Epidermal melanocyte (primary cell): Measurements from ENCODE around the gene C1QTNF12.

Source experiments
- DNase-seq: peaks from one replicate; pipeline ENCODE4 v3.0.0; 2011; ENCODE audit warnings: low spot score; ENCODE audit not compliant: insufficient read length

The C1QTNF12 gene

DNA sequence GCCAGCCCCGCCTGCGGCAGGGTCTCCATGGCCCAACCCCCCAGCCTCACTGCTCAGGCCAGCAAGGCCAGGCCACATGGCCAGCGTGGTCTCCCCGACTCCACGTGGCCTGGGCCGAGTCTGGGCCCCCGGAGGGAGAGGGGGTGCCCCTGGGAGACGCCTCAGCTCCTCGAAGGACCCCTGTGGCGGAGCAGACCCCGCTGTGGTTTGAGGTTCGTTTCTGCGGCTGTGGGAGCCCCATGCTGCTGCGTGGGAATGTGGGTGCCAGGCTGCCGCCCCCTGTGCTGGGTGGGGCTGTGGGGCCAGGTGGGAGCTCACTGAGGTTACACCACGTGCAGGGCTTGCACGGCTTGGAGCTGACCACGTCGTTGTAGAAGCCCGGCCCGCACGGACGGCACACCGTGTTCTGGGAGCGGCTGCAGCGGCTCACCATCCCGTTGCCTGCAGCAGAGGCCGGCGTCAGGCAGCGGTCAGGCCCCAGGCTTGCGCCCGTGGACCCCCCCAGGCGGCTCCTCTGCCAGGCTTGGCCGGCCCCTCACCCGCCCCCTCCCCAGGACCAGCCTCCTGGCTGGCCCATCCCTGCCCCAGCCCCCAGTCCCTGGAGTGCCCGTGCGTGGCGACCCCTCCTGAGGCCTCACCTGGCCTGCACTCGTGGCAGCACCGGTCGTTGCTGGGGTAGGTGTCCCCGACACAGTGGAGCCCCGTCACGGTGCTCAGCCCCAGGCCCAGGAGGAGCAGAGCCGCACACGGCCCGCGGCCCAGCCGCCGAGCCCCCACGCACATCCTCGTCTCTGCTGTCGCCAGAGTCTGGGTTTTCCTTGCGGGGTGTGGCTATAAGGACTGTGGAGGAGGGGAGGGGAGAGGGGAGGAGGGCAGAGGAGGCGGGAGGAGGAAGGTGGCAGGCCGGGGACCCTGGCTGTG lies 32.9 kb downstream of the C1QTNF12 start, which contains the start of gene TNFRSF4:
TSS of gene TNFRSF4 (minus strand) at position 809 of the 921 bp plus-strand sequence. CDS start at position 783, 26 bp downstream.
- no peak for DNase-seq

DNA sequence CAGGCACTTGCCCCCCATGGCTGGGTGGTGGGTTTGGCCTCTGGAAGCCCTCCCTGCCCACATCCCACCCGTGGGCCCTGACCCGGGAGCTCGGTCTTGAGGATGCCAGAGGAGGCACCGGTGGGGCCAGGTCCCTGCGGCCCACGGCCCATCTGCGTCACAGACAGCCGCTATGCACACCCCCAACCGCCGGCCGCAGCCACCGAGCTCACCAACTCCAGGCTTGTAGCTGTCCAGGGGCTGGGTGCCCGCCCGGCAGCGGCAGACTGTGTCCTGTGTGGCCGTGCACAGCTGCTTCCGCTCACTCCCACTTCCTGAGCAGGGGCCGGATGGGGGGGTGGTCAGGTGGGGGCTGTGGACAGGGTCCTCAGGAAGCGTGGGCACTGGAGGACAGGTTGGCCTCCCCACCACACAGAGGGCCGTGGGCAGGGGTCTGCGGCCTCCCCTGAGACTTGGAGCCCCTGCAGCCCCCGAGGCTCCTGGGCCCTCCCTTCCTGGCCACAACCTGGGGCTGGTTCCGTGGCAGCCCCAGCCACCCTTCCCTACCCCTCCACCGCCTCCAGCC lies 33.7 kb downstream of the C1QTNF12 start:
- DNase-seq: no peak

DNA sequence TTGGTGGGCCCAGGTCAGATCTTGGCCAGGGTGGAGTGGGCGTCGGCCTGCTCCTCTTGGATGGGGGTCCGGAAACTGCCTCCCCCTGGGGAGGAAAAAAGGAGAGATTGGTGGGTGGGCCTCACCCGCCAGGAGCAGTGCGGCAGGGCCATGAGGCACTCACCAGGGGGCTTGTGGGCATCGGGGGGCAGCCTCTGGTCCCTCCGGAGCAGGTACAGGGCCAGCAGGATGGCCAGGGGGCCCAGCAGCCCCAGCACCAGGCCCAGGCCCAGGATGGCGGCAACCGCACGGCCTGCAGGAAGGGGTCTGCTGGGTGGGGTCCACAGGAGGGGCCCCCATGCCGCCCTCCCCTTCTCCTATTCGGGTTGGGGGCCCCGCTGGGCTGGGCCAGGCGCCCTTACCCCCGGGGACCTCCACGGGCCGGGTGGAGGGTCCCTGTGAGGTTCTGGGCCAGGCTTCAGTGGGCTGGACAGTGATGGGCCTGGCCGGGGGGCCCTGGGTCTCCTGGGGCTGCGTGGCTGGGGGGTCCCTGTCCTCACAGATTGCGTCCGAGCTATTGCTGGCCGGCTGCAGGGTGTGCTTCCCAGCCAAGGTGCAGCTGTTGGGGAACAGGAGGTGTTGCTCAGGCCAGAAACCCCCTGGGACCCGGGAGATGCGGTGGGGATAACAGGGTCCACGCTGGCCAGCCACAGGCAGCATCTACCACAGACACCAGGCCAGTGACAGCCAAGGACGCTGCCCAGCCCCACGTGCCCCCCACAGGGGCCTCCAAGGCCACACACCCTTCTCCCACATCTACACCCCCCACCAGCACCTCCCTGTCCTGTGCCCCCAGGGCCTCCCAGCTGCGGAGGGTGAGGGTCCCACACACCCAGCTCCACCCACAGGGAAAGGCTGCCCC lies 34.7 kb downstream of the C1QTNF12 start:
- DNase-seq: no peak

DNA sequence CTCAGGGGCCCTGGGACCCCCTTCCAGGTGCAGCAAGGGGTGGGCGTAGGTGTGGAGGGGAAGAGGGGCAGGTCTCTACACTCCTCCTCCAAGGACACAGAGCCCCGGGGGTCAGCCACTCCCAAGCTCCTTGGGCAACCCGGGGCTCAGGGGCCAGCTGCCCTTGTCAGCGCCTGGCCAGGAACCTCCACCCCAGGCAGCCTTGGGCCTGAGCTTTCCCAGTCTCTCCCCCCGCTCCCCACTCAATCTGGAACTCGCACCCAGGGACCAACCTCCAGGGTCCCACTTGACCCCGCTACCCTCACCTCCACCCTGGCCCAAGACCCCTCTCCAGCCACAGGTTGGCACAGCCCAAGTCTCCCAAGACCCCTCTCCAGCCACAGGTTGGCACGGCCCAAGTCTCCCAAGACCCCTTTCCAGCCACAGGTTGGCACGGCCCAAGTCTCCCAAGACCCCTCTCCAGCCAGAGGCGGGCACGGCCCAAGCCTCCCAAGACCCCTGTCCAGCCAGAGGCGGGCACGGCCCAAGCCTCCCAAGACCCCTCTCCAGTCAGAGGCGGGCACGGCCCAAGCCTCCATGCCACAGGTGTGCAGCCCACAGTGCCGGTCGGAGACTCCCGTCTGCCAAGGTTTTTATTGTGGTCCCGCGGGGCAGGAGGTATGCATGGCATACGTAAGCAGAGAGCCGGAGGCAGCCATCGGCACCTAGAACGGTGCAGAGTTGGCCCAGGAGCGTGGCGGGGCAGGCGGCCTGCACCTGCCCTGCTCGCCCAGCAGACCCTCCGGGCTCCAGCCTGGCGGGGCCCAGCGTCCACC lies 35.6 kb downstream of the C1QTNF12 start:
- DNase-seq: no peak

DNA sequence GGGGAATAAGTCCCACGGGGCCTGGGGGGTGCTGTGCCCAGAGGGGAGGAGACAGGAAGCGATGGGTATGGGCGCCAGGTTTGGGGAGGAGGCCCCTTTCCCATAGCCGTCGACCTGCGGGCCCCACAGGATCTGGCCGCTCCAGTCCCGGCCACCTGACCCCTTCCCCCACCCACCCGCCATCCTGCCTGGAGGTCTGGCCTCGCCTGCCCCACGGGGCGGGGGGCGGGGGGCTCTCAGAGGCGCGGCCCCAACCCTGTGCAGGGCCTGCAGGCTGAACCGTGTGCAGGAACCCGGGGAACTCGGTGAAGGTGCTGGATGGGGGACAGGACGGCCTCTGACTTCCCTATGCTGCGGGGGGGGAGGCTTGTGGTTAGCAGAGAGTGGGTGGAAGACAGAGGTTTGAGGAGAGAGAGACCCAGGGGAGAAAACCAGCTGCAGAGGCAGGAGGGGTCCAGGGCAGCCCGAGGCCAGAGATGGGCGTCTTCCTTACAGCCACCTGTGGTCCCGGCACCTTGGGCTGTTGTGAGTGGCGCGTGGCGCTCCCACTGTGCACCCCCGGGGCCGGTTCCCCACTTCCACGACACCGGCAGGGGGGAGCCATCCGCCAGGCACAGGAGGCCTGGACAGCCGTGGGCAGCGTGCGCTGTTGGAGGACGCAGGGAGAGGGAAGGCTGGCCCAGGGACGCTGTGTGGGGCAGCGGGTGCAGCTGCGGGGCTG lies 37.6 kb downstream of the C1QTNF12 start:
- DNase-seq: no peak

DNA sequence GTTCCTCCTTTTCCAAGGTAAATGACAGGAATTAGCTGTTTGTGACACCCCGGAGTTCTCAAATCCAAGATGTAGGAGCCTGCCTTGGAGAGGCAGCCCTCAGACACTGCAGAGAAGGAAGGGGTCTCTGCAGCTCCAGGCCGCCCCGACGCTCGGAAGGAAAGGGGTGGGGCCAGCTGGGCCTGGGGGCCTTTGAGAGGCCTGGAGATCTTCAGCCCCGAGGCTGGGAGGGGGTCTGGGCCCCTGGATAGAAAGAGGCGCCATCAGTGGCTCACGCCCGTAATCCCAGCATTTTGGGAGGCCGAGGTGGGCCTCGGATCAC lies 39.0 kb downstream of the C1QTNF12 start:
- DNase-seq: no peak

- DNase-seq: no peak
These were observed 39.5 kb downstream of the C1QTNF12 start for GRCh38 chr1:1206966-1207531.

DNA sequence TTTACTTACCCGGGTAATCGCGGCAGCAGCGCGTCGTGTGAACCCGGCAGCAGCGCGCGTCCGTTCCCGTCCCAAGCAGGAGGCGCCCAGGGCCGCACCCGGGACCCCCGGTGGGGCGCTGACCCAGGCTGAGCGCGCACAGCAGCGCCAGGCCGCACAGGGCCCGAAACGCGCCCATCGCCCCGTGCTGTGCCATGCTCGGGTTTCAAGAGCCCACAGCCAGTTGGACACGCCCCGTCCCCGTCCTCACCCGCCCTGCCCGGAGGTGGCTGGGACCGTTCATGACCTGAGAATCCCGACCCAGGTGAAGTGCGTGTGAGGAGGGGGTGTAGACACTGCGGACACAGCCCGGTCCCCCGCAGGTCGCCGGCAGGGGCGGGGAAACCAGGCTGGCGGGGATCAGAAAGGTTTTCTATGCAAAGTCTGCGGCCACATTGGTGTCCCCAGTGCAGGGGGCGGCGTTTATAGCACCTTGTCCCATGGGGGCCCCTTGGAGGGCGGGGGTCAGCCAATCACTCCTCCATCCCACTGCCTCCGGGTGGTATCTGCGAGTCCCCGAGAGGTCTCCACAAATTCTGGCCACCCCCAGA lies 40.1 kb downstream of the C1QTNF12 start, which contains the start of gene TNFRSF18:
TSS of gene TNFRSF18 (minus strand) at position 217 of the 590 bp plus-strand sequence. CDS start at position 196, 21 bp downstream.
- DNase-seq: no peak

- DNase-seq: no peak
These were observed 40.6 kb downstream of the C1QTNF12 start for GRCh38 chr1:1205769-1206375.

- no peak for DNase-seq
These were observed 41.3 kb downstream of the C1QTNF12 start for GRCh38 chr1:1204998-1205768.

DNA sequence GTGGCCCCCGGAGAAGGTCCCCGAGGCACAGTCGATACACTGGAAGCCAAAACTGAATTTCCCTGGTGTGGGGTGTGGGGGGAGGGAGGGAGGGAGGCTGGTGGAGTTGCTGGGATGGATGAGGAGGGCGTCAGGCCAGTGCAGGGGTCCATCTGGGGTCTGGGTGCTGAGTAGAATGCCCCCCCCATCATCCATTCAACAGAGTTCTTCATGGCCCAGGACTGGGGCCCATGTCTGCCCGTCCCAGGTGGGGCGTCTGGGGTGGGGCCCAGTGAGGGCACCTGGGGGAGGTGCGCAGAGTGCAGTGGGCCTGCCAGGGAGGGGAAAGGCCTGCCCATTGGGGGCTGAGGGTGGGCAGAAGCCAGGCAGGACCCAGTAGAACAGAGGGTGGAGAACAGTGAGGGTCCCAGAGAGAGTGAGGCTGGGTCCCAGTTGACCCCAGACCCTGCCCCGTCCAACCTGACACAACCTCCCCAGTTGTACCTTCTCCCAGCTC lies 42.0 kb downstream of the C1QTNF12 start:
- DNase-seq: no peak

DNA sequence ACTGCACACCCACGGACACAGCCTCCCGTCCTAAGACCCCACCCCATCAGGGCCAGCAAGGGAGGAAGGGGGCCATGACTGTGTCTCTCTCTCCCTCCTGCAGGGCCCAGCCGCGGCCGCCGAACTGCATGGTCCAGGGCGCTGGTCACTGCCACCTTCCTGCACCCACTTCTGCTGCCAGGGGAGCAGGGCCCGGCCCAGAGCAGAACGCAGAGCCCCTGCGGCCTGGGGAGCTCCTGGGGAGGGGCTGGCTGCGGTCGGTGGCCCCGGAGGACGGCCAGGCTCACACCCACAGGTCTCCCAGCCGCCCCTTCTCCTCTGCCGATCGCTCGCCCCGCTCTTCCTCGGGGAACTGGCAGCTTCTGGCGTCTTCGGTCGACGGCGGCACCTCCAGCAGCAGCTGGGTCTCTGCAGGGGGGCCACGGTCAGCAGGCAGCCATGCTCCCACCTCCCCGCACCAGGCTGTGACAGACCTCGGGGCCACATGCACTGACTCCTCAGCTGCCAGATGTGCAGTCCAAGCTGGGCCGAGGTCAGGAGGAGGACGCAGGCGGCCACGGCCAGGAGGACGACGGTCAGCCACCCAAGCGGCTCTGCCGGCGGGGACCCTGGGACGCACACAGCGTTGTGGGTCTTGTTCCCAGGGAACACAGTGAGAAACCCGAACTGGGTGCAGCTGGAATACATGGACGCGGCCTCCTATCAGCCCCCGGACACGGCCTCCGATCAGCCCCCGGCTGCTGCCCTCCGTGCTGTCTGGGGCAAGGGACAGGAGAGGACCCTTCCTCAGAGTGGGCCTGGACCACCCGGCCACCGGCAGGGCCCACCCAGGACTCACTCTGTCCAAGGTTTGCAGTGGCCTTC lies 42.7 kb downstream of the C1QTNF12 start:
- no peak for DNase-seq

- no peak for DNase-seq
These were observed 43.5 kb downstream of the C1QTNF12 start for GRCh38 chr1:1202831-1203560.

DNA sequence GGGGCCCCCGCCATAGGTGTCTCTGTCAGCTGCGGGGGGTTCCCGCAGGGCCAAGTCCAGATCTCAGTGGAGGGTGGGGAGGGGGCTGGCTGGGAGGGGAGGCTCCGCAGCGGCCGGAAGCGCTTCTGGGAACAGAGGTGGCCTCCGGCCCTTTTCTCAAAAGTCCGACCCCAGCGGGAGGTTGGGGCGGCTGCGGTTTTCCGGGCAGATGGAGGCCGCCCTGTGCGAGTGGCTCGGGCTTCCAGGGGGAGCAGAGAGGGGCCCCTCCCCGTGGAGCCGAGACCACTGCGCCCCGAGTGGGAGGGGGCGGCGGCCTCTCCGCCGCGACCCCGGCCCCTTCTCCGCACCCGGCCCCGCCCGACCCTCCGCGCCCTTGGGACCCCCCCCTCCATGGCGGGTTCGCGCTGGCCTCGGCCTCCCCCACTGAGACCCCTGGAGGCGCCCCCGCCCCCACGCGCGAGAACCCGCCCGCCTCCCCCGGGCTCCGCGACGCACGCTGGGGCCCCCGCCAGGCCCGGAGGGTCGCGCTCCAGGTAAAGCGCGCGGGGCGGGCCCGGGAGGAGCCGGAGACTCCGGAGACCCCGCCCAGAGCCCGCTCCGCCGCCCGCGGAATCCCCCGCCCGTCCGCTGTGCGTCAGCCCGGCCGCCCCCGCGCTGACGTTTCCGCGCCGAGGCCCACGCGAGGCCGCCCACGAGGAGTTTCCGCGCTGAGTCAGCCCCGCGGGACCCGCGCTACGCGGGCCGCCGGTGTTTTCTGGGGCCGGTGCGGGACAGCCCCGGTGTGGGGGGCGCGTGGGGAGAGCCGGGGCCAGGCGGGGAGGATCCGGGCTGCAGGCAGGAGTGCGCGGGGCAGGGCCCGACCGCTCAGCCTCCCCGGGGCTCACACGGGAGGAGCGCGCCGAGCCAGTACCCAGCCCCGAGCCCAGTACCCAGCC lies 45.4 kb downstream of the C1QTNF12 start:
- DNase-seq: no peak
